DOHH2 (cell line): ENCODE data around the gene GUCA1A.
"Not testable (repeated sequence)": the region's sequence is repeated elsewhere in the genome, so short reads cannot be mapped to it uniquely, and the experiment has no call there.

ENCODE experiments used
- H3F3A ChIP-seq: fragments of 200-600 bp; sonication (generic), shearing (Covaris generic); 2 replicates; pipeline ENCODE4 v1.6.0; 2016; ENCODE audit warnings: antibody characterized with exemption, mild to moderate bottlenecking; ENCODE audit not compliant: control insufficient read depth, insufficient read depth
- H3K27ac ChIP-seq: fragments of 200-600 bp; sonication (generic); 2 replicates; pipeline ENCODE4 v1.5.1; 2014; ENCODE audit warnings: low read depth, mild to moderate bottlenecking, low read length, moderate library complexity
- H3K27me3 ChIP-seq: fragments of 200-600 bp; sonication (generic); 2 replicates; pipeline ENCODE4 v1.6.1; 2014; ENCODE audit warnings: mild to moderate bottlenecking, low read length, mixed read lengths; ENCODE audit not compliant: control insufficient read depth
- H3K36me3 ChIP-seq: fragments of 200-600 bp; sonication (generic); 2 replicates; pipeline ENCODE4 v1.6.1; 2014; ENCODE audit warnings: mild to moderate bottlenecking, low read length, moderate library complexity, mixed read lengths; ENCODE audit not compliant: control insufficient read depth
- H3K4me1 ChIP-seq: fragments of 200-600 bp; sonication (generic); 2 replicates; pipeline ENCODE4 v1.6.1; 2014; ENCODE audit warnings: mild to moderate bottlenecking, low read length, mixed read lengths; ENCODE audit not compliant: control insufficient read depth
- H3K4me2 ChIP-seq: fragments of 200-600 bp; sonication (generic); 2 replicates; pipeline ENCODE4 v1.6.0; 2014; ENCODE audit warnings: mild to moderate bottlenecking, low read length, moderate library complexity
- H3K4me3 ChIP-seq: fragments of 200-600 bp; sonication (generic); 2 replicates; pipeline ENCODE4 v1.5.1; 2014; ENCODE audit warnings: mild to moderate bottlenecking, low read length, mixed read lengths
- H3K79me2 ChIP-seq: fragments of 200-600 bp; sonication (generic); 2 replicates; pipeline ENCODE4 v1.6.1; 2014; ENCODE audit warnings: mild to moderate bottlenecking, low read length, mixed read lengths; ENCODE audit not compliant: control insufficient read depth
- H3K9me2 ChIP-seq: fragments of 200-600 bp; sonication (generic); replicated peaks from 2 replicates; pipeline ENCODE4 v1.6.1; 2014; ENCODE audit warnings: mild to moderate bottlenecking, low read length, mixed read lengths; ENCODE audit not compliant: control insufficient read depth
- H3K9me3 ChIP-seq: fragments of 200-600 bp; sonication (generic); 2 replicates; pipeline ENCODE4 v1.6.1; 2014; ENCODE audit warnings: antibody characterized with exemption, low read length, mixed read lengths; ENCODE audit not compliant: control insufficient read depth, insufficient read depth
- H4K20me1 ChIP-seq: fragments of 200-600 bp; sonication (generic); 2 replicates; pipeline ENCODE4 v1.6.0; 2014; ENCODE audit warnings: low read depth, mild to moderate bottlenecking, antibody characterized with exemption, low read length, moderate library complexity; ENCODE audit not compliant: control insufficient read depth, insufficient read depth
- EZH2phosphoT487 ChIP-seq: fragments of 200-600 bp; sonication (generic); IDR thresholded peaks from 2 replicates; pipeline ENCODE4 v1.6.1; 2017; ENCODE audit warnings: borderline replicate concordance, mild to moderate bottlenecking, antibody characterized with exemption, low read length, moderate library complexity, mixed read lengths
- TF ChIP-seq, protein P1 (sequence below): fragments of 200-600 bp; sonication (generic); IDR thresholded peaks from one replicate; pipeline ENCODE4 v1.5.1; 2014; ENCODE audit warnings: antibody characterized with exemption, mild to moderate bottlenecking, low read depth, low read length; ENCODE audit not compliant: poor library complexity, severe bottlenecking

GUCA1A gene

DNA sequence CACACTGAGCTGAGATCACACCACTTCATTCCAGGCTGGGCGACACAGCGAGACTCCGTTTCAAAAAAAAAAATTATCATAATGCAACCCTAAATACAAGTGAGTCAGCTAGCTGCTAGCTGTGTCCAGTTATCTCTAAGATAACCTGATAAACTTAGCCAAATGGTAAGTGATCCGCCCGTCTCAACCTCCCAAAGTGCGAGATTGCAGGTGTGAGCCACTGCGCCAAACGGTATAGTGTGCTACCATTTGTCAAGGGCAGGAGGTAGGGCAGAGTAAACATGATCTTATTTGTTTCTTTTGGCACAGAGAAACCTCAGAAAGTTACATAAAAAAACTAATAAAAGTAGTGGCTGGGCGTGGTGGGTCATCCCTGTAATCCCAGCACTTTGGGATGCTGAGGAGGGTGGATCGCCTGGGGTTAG, 26.0 kb upstream of the GUCA1A start:
- Histone ChIP-seq H3K4me3 (no peak overlapping the region), H3K4me2 (no peak overlapping the region), H3K27me3 (peaks cover 20% of the 10 kb centered on the region), H3K79me2 (no peaks in the 10 kb centered on the region), H3F3A (no peaks in the 10 kb centered on the region), H3K36me3 (no peaks in the 10 kb centered on the region), H3K9me3 (no peaks in the 10 kb centered on the region), H3K4me1 (no peaks in the 10 kb centered on the region), H3K27ac (no peak overlapping the region), H3K9me2 (no peaks in the 10 kb centered on the region), H4K20me1 (no peaks in the 10 kb centered on the region)
- TF ChIP-seq, protein P1, sequence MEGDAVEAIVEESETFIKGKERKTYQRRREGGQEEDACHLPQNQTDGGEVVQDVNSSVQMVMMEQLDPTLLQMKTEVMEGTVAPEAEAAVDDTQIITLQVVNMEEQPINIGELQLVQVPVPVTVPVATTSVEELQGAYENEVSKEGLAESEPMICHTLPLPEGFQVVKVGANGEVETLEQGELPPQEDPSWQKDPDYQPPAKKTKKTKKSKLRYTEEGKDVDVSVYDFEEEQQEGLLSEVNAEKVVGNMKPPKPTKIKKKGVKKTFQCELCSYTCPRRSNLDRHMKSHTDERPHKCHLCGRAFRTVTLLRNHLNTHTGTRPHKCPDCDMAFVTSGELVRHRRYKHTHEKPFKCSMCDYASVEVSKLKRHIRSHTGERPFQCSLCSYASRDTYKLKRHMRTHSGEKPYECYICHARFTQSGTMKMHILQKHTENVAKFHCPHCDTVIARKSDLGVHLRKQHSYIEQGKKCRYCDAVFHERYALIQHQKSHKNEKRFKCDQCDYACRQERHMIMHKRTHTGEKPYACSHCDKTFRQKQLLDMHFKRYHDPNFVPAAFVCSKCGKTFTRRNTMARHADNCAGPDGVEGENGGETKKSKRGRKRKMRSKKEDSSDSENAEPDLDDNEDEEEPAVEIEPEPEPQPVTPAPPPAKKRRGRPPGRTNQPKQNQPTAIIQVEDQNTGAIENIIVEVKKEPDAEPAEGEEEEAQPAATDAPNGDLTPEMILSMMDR, result no peak
- no peak for TF ChIP-seq EZH2phosphoT487

DNA sequence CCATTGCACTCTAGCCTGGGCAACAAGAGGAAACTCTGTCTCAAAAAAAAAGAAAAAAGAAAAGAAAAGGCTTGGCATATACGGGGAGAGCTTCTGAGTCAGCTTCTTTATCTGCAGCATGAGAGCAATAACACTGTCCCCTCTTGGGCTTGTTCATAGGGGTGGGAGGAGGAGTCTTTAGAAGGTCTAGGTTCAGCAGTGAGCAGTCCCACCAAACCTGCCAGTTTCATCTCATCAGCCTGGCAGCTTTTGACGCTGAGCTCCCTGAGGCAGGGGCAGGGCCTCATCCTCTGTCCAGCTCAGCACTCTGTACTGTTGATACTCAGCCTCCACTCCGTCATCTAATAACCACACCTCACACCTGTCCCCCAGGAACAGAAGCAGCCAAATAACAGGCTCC, 25.1 kb upstream of the GUCA1A start:
- Histone ChIP-seq H4K20me1 (no peaks in the 10 kb centered on the region), H3F3A (no peaks in the 10 kb centered on the region), H3K36me3 (no peaks in the 10 kb centered on the region), H3K4me1 (no peaks in the 10 kb centered on the region), H3K4me2 (no peak overlapping the region), H3K79me2 (no peaks in the 10 kb centered on the region), H3K27ac (no peak overlapping the region), H3K9me3 (no peaks in the 10 kb centered on the region), H3K27me3 (peaks cover 12% of the 10 kb centered on the region; the same call in 1 of the 2 replicates), H3K4me3 (no peak overlapping the region), H3K9me2 (no peaks in the 10 kb centered on the region)
- TF ChIP-seq, protein P1, result no peak
- TF ChIP-seq EZH2phosphoT487, result no peak

DNA sequence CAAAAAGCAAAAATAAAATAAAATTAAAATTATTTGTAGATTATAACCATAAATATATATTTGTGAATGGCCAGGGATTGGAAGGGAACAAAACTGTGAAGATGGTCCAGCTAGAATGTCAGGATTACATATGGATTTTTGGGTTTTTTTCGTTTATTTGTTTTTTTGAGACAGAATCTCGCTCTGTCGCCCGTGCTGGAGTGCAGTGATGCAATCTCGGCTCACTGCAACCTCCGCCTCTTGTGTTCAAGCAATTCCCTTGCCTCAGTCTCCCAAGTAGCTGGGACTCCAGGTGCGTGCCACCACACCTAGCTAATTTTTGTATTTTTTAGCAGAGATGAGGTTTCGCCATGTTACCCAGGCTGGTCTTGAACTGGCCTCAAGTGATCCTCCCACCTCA, 22.9 kb upstream of the GUCA1A start:
- no peaks in the 10 kb centered on the region for H3K9me3 ChIP-seq
- no peaks in the 10 kb centered on the region for H3K9me2 ChIP-seq
- H3K79me2 ChIP-seq, result no peaks in the 10 kb centered on the region
- no peaks in the 10 kb centered on the region for H3K36me3 ChIP-seq
- no peak overlapping the region for H3K4me3 ChIP-seq
- no peaks in the 10 kb centered on the region for H3K4me1 ChIP-seq
- peaks cover 17% of the 10 kb centered on the region for H3K27me3 ChIP-seq
- no peak overlapping the region for H3K27ac ChIP-seq
- TF ChIP-seq, protein P1, result no peak
- TF ChIP-seq EZH2phosphoT487, result no peak
- no peaks in the 10 kb centered on the region for H3F3A ChIP-seq
- H3K4me2 ChIP-seq, result no peak overlapping the region
- H4K20me1 ChIP-seq, result no peaks in the 10 kb centered on the region

DNA sequence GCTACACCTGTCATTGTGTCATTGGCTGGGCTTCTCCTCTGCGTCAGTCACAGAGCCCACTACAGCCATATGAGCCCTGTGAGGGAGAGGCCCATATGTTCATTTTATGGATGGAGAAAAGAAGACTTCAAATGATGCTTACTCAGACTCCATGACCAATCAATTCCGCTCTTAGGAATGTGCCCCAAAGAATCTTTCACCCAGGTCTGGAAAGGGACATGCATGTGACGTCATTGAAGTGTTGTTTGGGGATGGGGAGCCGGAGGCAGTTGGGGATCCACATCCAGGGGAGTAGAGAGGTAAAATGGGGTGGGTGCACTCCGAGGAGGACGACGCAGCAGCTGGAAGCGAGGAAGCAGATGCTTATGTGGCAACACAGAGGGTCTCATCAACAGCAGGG, 21.1 kb upstream of the GUCA1A start:
- Histone ChIP-seq H3F3A (no peaks in the 10 kb centered on the region), H4K20me1 (no peaks in the 10 kb centered on the region), H3K4me3 (no peak overlapping the region), H3K9me2 (no peaks in the 10 kb centered on the region), H3K79me2 (no peaks in the 10 kb centered on the region), H3K4me2 (no peak overlapping the region), H3K27ac (no peak overlapping the region), H3K4me1 (no peaks in the 10 kb centered on the region), H3K36me3 (no peaks in the 10 kb centered on the region), H3K27me3 (peaks cover 21% of the 10 kb centered on the region), H3K9me3 (no peaks in the 10 kb centered on the region)
- TF ChIP-seq, protein P1, result no peak
- TF ChIP-seq EZH2phosphoT487, result no peak

DNA sequence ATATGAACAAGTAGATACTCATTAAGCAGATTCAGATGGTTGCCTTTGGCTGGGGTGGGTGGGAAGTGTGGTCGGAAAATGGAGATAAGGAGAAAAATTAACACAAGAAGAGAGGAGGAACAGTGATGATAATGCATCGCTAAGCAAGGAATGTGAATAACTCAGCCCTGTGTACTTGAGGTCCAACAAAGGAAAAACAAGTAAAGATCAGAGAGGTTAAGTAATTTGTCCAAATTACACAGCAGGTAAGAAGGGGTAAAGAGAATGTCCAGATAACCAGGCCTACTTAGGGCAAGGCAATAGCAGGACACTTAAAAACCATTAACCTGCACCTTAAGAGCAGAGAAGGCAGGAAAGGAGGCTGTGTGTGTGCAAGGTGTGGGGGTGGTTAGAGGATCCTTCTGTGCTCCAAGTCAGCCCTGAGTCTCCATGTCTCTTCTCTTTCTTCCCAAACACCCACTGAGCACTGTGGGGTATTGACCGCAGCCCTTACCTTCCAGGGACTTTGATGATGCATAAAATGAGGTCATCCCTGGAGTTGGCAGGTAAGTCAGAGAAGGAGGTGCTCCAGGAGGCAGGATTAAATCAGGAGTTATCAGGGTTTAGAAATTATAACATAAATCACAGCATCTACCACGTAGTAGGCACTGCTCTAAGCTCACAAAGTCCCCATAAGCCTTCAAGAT, 20.5 kb upstream of the GUCA1A start:
- H3K4me3 ChIP-seq, H3K4me2 ChIP-seq, H3F3A ChIP-seq, H3K36me3 ChIP-seq, H4K20me1 ChIP-seq, H3K79me2 ChIP-seq, H3K9me3 ChIP-seq, H3K27ac ChIP-seq, H3K9me2 ChIP-seq, H3K4me1 ChIP-seq: not testable (repeated sequence)
- peaks cover 21% of the 10 kb centered on the region for H3K27me3 ChIP-seq
